Esophagus muscularis mucosa (tissue), 4 donors: ENCODE measurements around the gene PHACTR3. TPM values are rescaled to one million over a fixed set of nuclear protein-coding genes. Genes with fewer than 3 reads are reported as not detected.

Source experiments
- DNase-seq: peaks from one replicate; pipeline ENCODE4 v3.0.0-alpha.2; 2017; ENCODE audit errors: extremely low spot score
- H3K27ac ChIP-seq, 4 donors: fragments of 200-600 bp; sonication (generic); replicated peaks in 1 of 4; 1 replicate in 3 of 4; 2 replicates in 1 of 4; pipeline ENCODE4 v1.5.1; 2016 to 2019; ENCODE audit warnings: mild to moderate bottlenecking in 1 of 4
- H3K27me3 ChIP-seq, 4 donors: fragments of 200-600 bp; sonication (generic); one replicate each; pipeline versions ENCODE4 v1.5.1 to v1.6.0; 2016 to 2019
- H3K36me3 ChIP-seq, 4 donors: fragments of 200-600 bp; sonication (generic); one replicate each; pipeline ENCODE4 v1.5.1; 2016 to 2019
- H3K4me1 ChIP-seq, 4 donors: fragments of 200-600 bp; sonication (generic); one replicate each; pipeline ENCODE4 v1.5.1; 2016 to 2019
- H3K4me3 ChIP-seq, 4 donors: fragments of 200-600 bp; sonication (generic); 1 replicate in 2 of 4; 2 replicates in 2 of 4; pipeline ENCODE4 v1.5.1; 2016 to 2019; ENCODE audit warnings: mild to moderate bottlenecking in 4 of 4, moderate library complexity in 1 of 4
- H3K9me3 ChIP-seq, 4 donors: fragments of 200-600 bp; sonication (generic); 1 replicate in 3 of 4; 2 replicates in 1 of 4; pipeline ENCODE4 v1.5.1; 2016 to 2019
- CTCF ChIP-seq, 3 experiments: fragments of 200-600 bp in 2 of 3; fragments of 450-650 bp in 1 of 3; sonication (generic) in 2 of 3; IDR thresholded peaks; one replicate each; pipeline ENCODE4 v1.5.1; 2017 to 2019; ENCODE audit warnings: antibody characterized with exemption in 3 of 3, mild to moderate bottlenecking in 2 of 3, moderate library complexity in 1 of 3
- EP300 ChIP-seq: sonication (generic); formaldehyde crosslinking; IDR thresholded peaks from one replicate; pipeline ENCODE4 v1.6.1; 2017; ENCODE audit warnings: antibody characterized with exemption
- POLR2A ChIP-seq: fragments of 450-650 bp; IDR thresholded peaks from one replicate; pipeline ENCODE4 v1.6.1; 2017; ENCODE audit warnings: antibody characterized with exemption, moderate library complexity, mild to moderate bottlenecking, low read depth
- POLR2AphosphoS5 ChIP-seq, 2 donors: sonication (generic); formaldehyde crosslinking; IDR thresholded peaks; one replicate each; pipeline ENCODE4 v1.6.1; 2017; ENCODE audit warnings: antibody characterized with exemption in 2 of 2
- WGBS: methylation state at CpG from one replicate; pipeline ENCODE4 v1.1.5; 2018; 5-methylcytosine and 5-hydroxymethylcytosine counted together
- intact Hi-C: fragments of 100-400 bp; cut with DNase I; formaldehyde crosslinking; loops from one replicate; pipeline ENCODE4 v1.15.1; 2023
- total RNA-seq, 4 donors: library from RNA; depleted of rRNA; stranded (reverse); fragments of >200 nt; gene quantifications; one replicate each; pipeline versions ENCODE4 v1.1.0 to v1.2.1, GENCODE V29; 2016

The PHACTR3 gene
- total RNA-seq, 4 donors from 2014 or later = 0.17 to 0.86 (median 0.56) TPM

DNA sequence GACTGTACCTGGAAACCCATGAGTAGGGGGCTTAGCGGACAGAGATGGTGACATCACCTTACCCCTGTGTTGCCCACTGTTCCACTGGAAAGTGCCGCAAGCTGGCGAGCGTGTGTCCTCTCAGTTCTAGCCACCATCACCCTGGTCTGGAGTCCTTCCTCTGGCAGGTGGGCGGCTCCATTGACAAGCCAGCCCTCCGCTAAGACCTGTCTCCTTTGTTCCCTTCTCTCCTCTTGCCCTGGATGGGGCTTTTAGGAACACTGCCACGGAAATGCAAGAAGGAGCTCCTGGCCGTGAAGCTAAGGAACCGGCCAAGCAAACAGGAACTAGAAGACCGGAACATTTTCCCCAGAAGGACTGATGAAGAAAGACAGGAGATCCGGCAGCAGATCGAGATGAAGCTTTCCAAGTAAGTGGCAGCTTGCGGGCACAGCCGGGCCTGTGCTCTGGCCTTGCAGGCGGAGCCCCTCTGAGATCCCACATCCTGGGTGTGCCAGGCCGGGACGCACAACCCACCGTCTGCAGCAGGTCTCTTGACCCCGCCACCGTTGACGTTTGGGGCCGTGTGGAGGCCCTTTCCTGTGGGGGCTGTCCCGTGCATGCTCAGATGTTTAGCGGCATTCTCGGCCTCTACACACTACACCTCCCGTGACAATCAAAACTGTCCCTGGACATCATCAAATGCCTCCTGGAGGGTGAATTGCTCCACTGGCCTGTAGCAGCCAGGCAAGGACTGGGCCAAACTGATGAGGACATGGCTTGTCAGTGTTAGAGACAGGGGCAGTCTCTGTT lies 201.6 kb downstream of the PHACTR3 start:
- intact Hi-C loops = no loop called here
- TF ChIP-seq POLR2A = no peak
- no peak for TF ChIP-seq POLR2AphosphoS5 (IDR thresholded peaks at IDR 0.05)
- TF ChIP-seq CTCF (IDR thresholded peaks at IDR 0.05) = no peak
- TF ChIP-seq EP300 = no peak
- H3K27me3 ChIP-seq = peaks cover 0 to 26% (median 0%) of the 10 kb centered on the region in 4 donors
- H3K4me1 ChIP-seq = no peaks in the 10 kb centered on the region
- H3K9me3 ChIP-seq = peaks cover 0 to 6% (median under 1%) of the 10 kb centered on the region in 4 donors
- WGBS = 89% methylated on average over 26 of the region's 26 CpGs
- peak; percentile 81 for DNase-seq
- H3K36me3 ChIP-seq = no peaks in the 10 kb centered on the region
- H3K27ac ChIP-seq = no peak overlapping the region
- H3K4me3 ChIP-seq = no peak overlapping the region

DNA sequence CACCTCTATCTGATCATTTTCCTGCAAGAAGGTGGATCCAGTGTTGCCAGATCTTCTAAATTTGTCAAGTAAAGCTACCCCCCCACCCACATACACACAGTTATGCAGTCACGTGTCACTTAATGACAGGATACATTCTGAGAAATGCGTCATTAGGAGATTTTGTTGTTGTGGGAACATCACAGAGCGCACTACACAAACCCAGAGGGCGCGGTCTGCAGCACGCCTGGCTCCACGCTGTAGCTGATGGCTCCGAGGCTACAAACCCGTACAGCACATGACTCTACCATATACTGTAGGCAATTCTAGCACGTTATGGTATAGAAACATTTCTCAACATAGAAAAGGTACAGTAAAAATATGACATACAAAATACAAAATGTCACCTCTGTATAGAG lies 202.2 kb downstream of the PHACTR3 start:
- Histone ChIP-seq H3K36me3 (no peaks in the 10 kb centered on the region), H3K9me3 (peaks cover 0 to under 1% (median 0%) of the 10 kb centered on the region in 4 donors), H3K27me3 (peaks cover 0 to 23% (median 0%) of the 10 kb centered on the region in 4 donors), H3K27ac (no peak overlapping the region), H3K4me3 (no peak overlapping the region), H3K4me1 (no peaks in the 10 kb centered on the region)
- intact Hi-C loops = no loop called here
- TF ChIP-seq POLR2AphosphoS5 (IDR thresholded peaks at IDR 0.05) = no peak
- TF ChIP-seq CTCF (IDR thresholded peaks at IDR 0.05) = no peak
- WGBS = 96% methylated on average over 10 of the region's 10 CpGs
- DNase-seq = peak; percentile 19

DNA sequence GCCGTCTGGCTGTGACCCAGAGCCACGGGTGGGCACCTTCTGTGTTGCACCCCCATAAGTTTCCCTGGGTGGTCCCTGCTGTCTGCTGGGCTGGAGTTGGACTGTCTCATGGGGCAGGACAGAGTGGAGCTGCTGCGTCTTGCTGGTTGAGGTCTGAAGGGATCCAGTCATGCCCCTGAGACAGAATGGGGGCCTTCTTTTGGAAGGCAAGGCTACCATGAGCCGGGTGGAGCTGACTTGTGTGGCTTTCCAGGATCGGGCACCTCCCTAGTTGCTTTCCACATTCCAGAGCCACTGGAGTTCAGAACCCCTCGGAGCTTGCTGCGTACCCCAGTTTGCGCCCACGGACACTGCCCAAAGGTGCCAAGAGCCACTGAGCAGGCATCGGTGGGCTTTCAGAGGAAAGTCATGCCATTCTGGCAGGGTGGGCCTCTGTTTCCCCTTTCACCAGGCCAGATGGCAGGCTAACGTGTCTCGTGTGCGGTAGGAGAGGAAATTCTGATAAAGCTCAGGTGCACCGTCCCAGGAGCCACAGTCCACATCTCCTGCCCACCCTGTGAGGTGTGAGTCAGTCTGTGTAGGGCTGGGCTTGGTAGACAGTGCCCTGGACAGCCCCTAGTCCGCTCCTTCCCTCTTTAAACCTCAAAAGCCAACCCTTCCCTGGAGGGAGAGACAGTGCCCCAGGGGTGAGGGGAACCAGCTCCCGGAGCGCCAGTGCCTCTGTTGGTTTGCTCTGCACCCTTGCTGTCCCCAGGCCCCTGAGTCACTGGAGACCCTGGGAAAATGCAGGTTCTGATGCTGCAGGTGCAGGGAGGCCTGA lies 203.8 kb downstream of the PHACTR3 start:
- TF ChIP-seq POLR2A = no peak
- TF ChIP-seq CTCF (IDR thresholded peaks at IDR 0.05) = no peak
- TF ChIP-seq POLR2AphosphoS5 (IDR thresholded peaks at IDR 0.05) = no peak
- no peak for TF ChIP-seq EP300
- Histone ChIP-seq H3K36me3 (no peaks in the 10 kb centered on the region), H3K4me3 (no peak overlapping the region), H3K27me3 (peaks cover 0 to 10% (median 0%) of the 10 kb centered on the region in 4 donors), H3K9me3 (no peaks in the 10 kb centered on the region), H3K4me1 (no peaks in the 10 kb centered on the region), H3K27ac (no peak overlapping the region)
- WGBS = 85% methylated on average over 11 of the region's 17 CpGs
- intact Hi-C loops = no loop called here
- DNase-seq = peak; percentile 82

- DNase-seq = peak; percentile 64
- H3K27me3 ChIP-seq = peaks cover 0 to 6% (median 0%) of the 10 kb centered on the region in 4 donors
- no peak overlapping the region for H3K27ac ChIP-seq
- intact Hi-C loops = no loop called here
- TF ChIP-seq EP300 (no peak), POLR2A (no peak), POLR2AphosphoS5 (IDR thresholded peaks at IDR 0.05) (no peak), CTCF (IDR thresholded peaks at IDR 0.05) (no peak)
- 89% methylated on average over 21 of the region's 29 CpGs for WGBS
- H3K4me3 ChIP-seq = no peak overlapping the region
- H3K4me1 ChIP-seq = no peaks in the 10 kb centered on the region
- no peaks in the 10 kb centered on the region for H3K36me3 ChIP-seq
- H3K9me3 ChIP-seq = no peaks in the 10 kb centered on the region
Measured at GRCh38 chr20:59808729-59809381, 204.5 kb downstream of the PHACTR3 start.
